HG02678 (cell line): Measurements from ENCODE around the gene TBCE.
A peak's percentile ranks its signal among the peaks of the same experiment; 100 is the strongest.

Source experiments
- ATAC-seq: cut with Tn5 transposase; IDR thresholded peaks from one replicate; pipeline ENCODE4 v1.9.1; 2021; ENCODE audit warnings: mild to moderate bottlenecking, moderate library complexity; ENCODE audit not compliant: unreplicated experiment

Gene TBCE

GRCh38 chr1:235409042-235409820, 42.0 kb downstream of the TBCE start:
- no peak for ATAC-seq

DNA sequence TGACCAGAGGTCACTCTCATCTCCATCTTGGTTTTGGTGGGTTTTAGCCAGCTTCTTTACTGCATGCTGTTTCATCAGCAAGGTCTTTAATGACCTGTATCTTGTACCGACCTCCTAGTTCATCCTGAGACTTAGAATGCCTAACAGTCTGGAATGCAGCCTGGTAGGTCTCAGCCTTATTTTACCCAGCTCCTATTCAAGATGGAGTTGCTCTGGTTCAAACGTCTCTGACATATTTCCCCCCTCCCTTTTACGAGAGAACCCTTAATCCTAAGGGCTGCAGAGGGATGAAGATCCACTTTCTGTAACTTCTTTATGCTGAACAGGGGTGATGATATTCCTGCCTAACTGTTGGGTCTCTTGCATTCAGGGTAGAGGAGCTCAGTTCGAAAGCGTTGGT, 43.2 kb downstream of the TBCE start:
- ATAC-seq, result no peak

GRCh38 chr1:235411489-235412486, 44.6 kb downstream of the TBCE start:
- ATAC-seq, result no peak

DNA sequence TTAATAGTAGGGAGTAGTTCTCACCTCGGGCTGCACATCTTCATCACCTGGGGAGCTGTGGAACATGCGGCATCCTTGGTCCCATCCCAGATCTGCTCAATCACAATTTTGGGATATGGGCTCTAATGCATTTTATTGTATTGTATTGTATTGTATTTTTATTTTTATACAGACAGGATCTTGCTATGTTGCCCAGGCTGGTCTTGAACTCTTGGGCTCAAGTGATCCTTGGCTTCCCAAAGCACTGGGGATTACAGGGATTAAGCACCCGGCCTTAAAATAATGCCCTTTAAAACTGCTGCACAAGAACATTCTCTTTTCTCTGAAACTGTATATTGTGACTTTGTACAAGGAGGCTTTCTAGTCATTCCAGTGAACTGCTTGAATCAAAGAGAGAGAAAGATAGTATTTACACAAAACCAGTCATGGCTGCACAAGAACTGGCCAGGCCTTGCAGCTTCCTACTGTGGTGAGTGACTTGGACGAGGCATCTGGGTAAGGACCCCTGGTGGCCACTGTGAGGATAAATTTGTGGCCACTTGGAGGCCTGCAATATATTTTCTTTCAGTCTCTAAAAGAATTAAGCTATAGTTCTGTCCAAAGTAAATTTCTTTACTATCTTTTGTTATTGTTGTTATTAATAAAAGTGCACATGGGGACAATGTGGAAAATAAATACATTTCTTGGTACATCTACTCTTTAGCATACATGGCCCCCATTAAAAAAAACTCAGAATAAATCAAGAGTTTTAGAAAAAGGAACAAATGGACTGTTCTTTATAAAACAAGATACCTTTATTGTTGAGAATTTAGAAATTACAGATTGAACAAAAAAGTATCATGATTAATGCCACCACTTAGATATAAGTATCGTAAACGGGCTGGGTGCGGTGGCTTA, 48.0 kb downstream of the TBCE start:
- ATAC-seq, result peak; percentile 67

DNA sequence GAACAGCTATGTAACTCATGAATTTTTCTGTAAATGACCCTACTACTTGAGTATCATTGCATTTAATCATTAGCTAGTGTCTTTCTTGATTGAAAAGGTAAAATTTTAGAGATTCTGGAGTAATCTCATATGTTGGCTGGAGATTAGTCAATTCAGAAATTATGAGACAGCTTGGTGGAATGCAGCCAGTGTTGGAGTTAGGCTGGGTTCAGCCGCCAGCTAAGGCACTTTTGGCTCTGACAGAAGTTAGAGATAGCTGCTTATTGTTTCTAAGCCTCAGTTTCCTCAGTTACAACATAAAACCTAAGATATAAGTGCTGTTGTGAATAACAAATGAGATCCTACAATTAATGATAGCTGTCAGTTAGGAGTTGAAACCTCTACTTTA, 49.4 kb downstream of the TBCE start:
- ATAC-seq, result no peak

DNA sequence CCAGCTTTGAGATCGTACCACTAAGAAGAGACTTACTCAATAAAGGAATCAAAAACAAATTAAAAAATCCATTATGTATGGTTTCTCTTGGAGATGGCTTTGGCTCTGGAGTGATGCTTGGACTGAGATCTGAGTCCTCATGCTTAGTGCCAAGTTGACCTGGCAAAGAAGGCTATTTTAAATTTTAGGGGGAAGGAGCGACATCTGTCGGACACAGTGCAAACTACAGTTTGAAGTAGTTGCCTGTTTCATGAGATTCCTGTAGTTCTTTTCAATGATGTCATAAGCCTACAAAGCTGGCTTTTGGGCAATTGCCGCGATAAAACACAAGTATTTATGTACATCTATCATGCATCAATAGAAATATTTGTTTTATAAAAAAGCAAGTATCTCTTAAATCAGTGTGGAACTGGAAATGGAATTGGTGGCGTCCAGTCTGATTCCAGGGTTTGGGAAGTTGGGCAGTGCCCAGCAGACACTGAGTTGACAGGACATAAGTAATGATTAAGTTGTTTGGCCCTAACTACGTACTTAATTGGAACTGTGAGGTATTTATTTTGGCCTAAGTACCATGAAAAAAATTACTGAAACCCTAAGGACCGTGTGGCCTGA, 50.0 kb downstream of the TBCE start:
- ATAC-seq, result no peak

DNA sequence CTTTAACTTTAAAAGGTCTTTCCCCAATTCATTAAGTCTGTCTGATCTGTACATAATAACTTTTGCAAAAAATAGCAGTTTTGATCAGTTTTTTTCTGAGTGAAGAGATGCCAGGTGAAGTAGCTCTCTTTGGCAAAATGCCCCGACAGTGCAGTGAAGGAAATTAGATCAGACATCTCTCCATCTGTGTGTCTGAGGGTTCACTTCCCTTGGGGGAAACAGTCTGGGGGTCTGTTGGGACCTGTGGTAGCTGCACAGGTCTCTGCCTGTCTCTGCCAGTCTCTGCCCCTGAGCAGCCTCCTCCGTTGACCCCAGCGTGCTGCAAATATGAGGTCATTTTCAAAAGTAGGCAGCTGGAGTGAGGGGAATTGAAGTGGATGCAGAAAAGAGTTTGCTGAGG, 54.5 kb downstream of the TBCE start:
- no peak for ATAC-seq

DNA sequence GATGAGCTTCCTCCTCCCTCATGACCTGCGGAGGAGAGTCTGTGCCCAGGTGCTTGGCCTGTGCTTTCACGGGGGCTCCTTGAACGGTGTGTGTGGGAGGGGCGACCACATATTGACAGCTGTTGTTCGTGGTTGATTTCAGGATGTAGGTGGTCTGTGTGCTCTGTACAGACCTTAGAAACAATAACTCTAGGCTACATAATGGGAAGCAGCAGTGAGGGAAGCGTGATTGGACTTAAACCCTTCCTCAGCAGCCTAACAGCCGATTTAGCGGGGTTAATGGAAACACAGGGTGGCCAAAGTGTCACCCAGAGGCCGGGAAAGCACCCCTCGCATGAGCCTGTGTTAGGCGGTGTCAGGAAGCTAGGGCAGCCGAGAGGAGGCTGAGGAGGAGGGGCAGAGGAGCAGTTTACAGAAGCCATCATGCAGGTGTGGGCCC, 56.0 kb downstream of the TBCE start:
- ATAC-seq, result peak; percentile 76

- ATAC-seq, result no peak
These were observed 56.9 kb downstream of the TBCE start for GRCh38 chr1:235424092-235424491.

GRCh38 chr1:235425357-235425756, 58.1 kb downstream of the TBCE start:
- no peak for ATAC-seq

DNA sequence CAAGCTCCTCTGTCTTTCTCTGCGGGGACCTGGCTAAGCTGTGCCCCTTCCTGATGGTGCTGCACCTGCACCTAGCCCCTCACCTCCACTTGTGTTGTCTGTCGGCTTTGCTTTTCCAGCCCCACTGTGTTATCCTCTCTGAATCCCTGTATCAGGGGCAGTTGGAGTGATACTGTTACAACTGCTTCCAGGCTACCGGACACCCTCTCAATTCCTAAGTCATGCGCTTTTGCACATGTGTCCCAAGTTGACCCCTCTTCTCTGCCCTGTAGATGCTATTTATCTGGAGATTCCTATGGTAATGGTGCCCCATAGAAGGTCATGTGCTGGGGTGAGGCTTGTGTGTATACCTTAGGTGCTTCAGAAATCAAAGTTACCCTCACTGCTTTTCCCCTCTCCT, 58.9 kb downstream of the TBCE start:
- ATAC-seq, result no peak

- no peak for ATAC-seq
These were observed 59.5 kb downstream of the TBCE start for GRCh38 chr1:235426680-235427079.

- ATAC-seq, result no peak
These were observed 60.2 kb downstream of the TBCE start for GRCh38 chr1:235427447-235427846.

DNA sequence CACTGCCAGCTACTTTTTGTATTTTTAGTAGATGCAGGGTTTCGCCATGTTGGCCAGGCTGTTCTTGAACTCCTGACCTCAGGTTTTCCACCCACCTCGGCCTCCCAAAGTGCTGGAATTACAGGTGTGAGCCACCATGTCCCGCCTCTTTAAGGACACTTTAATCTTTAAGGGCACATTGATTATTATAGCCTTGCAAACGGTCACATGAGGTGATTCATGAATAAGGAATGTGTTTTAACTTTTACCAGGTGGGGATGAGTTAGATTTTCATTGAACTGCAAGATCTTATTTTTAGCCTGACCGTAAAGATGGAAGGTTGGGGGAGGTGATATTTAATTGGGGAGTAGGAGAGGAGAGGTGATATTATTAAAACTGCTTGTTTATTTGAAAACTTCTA, 61.9 kb downstream of the TBCE start:
- no peak for ATAC-seq

- no peak for ATAC-seq
These were observed 63.8 kb downstream of the TBCE start for GRCh38 chr1:235430991-235431390.

DNA sequence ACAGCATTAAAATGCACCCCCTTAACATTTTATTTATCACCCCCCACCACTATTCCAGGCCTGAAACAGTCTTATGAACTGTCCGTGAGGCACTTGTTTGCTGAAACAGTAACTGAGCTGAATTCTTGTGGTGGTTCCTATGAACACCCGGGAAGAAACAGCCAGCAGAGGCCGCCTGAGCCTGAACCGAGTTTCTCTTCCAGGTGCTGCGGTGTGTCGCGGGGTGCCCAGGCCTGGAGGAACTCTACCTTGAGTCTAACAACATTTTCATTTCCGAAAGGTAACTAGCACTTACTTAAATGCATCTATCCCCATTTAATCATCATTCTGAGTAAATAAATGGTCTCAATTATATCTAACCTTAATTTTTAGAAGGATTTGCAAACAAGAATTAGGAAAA, 66.8 kb downstream of the TBCE start:
- ATAC-seq, result no peak

DNA sequence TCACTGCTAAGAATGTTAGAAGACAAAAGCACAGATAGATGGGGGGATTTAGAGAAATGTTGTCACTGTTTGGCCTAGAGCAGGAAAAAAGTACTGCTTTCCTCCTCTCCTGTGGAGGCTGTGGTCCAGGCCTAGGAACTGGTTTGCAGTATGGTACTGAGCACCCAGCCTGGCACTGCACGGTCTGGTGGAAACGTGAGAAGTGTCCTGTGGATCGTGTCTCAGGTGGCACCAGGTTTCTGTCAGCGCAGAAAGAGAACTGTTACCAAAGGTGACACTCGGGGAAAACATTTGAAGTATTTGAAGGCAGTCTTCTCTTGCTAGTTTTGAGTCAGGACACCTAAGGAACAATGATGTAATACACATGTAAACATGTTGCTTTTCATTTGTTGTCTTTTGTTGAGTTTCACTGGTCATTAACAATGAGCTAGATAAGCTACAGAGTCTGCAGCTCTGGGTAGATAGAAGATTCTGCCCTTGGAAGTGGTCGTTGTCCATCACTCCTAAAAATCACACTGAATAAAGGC, 74.0 kb downstream of the TBCE start:
- ATAC-seq, result no peak

DNA sequence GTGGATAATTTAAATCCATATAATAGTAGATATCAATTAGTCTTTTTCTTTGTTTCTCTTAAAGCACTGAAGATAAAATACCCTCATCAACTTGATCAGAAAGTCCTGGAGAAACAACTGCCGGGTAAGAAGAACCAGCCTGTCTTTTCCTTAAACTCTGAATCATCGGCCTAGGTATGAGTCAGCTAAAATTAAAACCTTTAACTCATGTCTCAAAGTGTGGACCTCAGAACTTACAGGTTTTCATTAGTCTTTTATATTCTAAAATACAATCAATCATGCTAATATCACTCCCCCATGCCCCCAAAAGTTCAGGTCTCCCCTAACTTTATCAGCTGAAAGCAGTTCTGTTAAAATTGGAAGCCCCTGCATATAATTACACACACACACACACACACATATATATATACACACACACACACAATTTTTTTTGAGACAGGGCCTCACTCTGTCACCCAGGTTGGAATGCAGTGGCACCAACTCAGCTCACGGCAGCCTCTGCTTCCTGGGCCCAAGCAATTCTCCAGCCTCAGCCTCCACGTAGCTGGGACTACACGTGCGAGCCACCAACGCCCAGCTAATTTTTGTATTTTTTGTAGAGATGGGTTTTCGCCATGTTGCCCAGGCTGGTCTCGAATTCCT, 75.7 kb downstream of the TBCE start:
- no peak for ATAC-seq

DNA sequence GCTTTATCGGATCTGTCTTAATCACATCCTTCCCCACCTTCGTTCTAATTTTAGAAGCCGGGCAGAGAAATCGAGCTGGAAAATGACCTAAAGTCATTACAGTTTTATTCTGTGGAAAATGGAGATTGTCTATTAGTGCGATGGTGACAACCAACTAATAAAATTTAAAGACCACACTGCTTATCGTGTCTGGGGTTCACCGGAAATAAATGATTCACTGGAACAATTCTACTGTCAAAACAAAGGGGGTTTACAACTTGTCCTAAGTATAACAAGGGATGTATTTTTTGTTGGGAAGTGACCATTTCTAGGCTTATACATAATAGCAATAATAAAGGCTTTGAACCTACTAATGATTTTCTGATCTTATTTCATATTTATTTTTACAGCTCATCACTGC, 81.4 kb downstream of the TBCE start:
- no peak for ATAC-seq

DNA sequence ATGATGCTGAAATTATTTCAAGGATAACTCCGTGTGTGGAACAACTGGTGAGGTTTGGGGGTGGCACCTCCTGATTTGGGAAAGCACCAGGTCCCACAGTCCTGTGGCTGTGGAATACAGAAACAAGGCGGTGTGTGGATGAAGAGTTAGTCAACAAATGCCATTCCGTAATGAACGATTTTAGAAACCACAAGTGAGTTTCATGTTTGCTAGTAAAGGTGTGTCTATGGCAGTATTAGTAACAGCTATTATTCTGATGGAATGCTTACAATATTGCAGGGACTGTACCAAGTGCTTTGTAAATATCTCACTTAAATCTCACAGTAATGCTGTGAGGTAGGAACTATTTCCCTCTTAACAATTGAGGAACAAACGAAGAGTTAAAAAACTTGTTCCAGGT, 83.2 kb downstream of the TBCE start:
- ATAC-seq, result no peak
